Measurements from ENCODE around the gene CCNH.

Gene CCNH

DNA sequence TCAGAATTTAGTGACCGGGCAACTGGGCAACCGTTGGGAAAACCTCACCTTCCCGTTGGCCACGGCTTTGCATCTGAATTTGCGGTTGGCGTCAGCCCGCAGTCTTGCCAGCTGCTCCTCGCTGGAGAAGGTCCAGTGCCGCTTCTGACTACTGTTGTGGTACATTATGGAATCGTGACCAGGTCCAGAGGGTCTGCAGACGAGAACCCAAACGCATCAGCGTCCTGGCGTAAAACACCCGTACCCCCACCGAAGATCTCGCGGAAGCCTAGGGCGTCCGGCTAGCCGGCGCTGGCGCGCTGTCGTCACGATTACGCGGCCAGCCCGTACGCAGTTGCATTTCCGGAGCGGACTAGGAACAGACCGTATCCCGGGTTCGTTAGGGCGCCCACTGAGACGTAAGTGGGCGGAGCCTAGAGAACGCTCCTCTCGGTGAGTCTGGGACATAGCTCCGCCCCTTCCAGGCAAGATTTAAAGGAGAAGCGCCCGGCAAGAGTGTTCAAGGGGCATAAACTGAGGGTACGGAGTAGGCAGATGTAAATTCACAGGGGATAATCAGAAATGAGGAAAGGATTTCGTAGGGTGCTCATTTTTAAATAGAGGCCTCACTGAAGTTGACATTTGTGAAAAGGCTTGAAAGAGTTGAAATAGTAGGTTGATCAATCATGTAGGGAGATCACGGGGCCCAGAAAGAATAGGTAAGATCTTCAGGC, at the start of gene CCNH:
CCNH (minus strand) TSS at position 301 of the 713 bp plus-strand sequence; CDS start at position 165, 136 bp downstream.
- peak; percentile 97 for DNase-seq

GRCh38 chr5:87457706-87458105, 45.0 kb upstream of the CCNH start:
- no peak for DNase-seq

DNA sequence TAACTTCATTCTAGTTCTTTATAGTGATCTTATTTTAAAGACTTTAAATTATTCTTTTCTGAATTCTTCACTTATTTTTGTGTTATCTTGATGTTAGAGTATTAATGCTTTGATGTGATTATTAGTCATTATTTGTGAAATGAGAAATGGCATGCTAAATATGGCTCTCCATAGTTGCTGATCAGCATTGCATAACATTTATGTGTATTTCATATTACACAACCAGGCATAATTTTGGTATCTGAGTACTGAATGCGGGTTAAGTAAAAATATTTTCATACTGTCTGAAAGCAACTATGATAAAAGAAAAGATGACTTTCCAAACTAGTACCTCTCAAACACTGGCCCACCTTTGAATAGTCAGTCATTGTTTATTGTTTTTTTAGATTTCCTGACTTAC, 41.1 kb upstream of the CCNH start:
- no peak for DNase-seq

- DNase-seq = no peak
Observed at GRCh38 chr5:87452837-87453236, 40.1 kb upstream of the CCNH start.

DNA sequence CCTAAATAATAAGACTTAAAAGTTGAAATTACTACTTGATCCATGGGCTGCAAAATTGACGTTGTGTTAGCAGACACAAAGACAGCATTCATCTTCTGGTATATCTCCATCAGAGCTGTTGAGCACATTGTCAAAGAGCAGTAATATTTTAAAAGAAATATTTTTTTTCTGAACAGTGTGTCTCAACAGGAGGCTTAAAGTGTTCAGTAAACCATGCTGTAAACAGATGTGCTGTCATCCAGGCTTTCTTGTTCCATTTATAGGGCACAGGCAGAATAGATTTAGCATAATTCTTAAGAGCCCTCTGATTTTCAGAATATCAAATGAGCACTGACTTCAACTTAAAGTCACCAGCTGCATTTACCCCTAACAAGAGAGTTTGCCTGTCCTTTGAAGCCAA, 29.7 kb upstream of the CCNH start:
- DNase-seq = no peak

GRCh38 chr5:87438231-87438630, 25.5 kb upstream of the CCNH start:
- DNase-seq = no peak

DNA sequence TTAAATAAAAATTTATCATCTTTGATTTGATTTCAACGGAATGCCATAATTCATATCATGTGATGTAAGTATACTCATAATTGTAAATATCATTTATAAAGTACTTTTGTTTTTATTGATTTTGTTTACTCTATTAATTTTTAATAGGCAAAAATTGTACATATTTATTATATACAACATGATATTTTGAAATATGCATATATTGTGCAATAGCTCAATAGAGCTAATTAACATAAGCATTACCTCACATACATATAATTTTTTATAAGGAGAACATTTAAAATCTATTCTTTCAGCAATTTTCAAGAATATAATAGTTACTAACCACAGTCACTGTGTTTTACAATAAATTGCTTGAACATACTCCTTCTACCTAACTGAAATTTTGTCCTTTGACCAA, 25.0 kb upstream of the CCNH start:
- DNase-seq = no peak

GRCh38 chr5:87435144-87435694, 22.5 kb upstream of the CCNH start:
- no peak for DNase-seq

DNA sequence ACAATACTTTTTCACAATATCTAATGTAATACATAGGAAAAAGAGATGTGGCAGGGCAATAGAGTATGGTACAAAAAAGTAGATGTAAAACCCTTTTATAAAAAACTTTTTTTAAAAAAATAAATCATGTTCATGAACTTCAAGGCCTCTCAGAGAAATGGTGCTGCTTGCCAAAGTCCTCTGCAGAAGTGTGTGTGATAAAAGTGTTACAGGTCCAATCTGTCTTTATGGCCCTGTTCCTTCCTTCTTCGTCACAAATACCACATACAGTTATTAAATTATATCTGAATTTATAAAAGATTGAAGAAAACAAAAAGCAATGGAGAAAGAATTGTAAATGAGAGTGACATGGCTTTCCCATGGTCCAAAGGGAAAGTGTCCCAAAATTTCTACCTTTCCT, 21.7 kb upstream of the CCNH start:
- DNase-seq = no peak

- DNase-seq = no peak
Observed at GRCh38 chr5:87433945-87434344, 21.2 kb upstream of the CCNH start.

DNA sequence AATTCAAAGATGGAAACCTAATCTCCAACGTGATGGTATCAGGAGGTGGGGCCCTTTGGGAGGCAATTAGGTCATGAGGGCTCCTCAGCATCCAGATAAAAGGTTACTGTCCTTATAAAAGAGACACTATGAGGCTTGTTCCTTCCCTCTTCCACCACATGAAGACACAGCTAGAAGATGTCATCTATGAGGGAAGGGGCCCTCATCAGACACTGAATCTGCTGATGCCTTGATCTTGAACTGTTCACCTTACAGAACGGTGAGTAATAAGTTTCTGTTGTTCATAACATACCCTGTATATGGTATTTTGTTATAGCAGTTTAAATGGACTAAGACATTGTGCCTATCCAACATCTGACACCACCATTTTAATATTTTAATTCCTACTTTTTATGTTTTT, 19.7 kb upstream of the CCNH start:
- no peak for DNase-seq

DNA sequence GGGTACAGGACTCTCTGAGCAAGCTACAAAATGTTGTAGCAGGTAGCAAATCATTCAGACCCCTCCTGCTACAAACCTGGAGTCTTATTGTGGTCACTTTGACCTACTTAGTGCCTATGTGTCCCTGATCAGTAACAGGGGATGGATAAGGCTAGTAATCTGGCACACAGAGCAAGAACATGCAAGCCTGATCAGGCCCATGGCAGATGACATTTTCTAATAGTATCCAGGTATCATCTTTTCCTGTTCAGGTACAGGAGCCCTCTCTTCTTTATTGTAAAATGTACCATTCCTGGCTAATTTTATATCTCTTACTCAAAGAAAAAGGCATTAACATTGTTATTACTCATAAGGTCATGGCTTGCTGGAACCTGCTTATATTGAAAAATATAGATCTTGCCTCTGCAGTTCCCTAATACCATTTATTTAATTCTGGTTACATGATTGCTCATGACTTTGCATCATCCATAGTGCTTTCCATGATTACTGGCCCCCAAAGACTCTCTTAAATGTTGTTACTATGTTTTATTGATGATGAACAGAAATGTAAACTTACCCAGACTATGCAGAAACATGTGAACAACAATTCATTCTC, 18.2 kb upstream of the CCNH start:
- no peak for DNase-seq

DNA sequence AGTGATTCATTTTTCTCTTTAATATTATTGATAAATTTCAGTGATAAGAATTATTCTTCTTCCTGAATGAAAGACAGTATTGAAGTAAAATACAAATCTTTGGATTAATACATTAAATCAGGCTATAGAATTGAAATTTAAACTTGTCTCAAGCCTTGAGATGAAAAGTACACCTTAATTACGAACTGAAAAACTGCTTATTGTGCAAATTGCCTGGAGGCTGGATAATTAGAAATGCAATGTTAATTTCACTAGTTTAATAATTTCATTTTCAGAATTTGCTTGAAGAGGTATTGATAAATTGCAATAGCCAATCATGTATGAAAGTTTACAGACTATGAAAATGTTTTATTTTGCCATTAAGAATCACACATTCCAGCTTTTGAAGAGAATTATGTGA, 11.0 kb upstream of the CCNH start:
- DNase-seq = no peak

- no peak for DNase-seq
Observed at GRCh38 chr5:87421307-87421706, 8.6 kb upstream of the CCNH start.

- no peak for DNase-seq
Observed at GRCh38 chr5:87418506-87418905, 5.8 kb upstream of the CCNH start.

GRCh38 chr5:87413343-87413645, 564 bp upstream of the CCNH start:
- no peak for DNase-seq

GRCh38 chr5:87411973-87412629, 629 bp downstream of the CCNH start:
- peak; percentile 9 for DNase-seq

DNA sequence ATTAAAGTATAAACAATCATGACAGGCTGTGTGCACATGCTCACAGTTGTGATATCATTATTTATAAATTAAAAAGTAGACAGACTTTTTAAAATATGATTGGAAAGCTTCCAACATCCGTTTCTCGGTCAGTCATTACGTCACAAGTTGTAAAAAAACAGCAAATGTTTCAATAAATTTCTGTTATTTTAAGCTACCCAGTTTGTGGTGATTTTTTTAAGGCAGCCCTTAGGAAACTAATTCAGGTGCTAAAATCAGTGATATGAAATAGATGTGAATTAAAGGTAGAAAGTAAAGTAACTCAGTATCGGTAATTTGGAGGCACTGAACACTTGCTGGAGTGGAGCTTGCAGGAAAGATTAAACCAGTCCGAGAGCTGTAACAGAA, 1.2 kb downstream of the CCNH start:
- DNase-seq = no peak

GRCh38 chr5:87410931-87411330, 1.8 kb downstream of the CCNH start:
- DNase-seq = peak; percentile 53

DNA sequence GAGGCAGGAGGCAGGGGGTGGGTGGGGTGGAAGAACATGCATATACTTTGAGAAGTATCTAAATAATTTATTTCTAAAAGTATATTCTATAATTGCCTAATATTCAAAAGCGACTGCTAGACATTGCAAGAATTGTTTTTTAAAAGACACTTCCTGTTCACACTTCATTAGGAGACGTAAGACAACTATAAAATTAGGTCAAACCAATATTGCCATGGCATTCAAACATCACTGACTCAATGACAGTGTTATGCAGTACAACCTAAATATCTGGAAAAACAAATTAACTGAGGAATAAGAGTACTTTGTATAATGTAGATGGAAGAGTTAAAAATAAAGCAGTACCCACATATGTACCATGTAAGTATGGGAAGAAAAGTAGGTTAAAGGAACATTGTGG, 4.5 kb downstream of the CCNH start:
- DNase-seq = no peak

GRCh38 chr5:87405472-87406155, 7.1 kb downstream of the CCNH start:
- no peak for DNase-seq

- no peak for DNase-seq
Observed at GRCh38 chr5:87404359-87404758, 8.4 kb downstream of the CCNH start.

- DNase-seq = no peak
Observed at GRCh38 chr5:87403899-87404298, 8.8 kb downstream of the CCNH start.

GRCh38 chr5:87403409-87403808, 9.3 kb downstream of the CCNH start:
- no peak for DNase-seq
